ENCODE measurements around the gene CHMP5. TPM values are rescaled to one million over a fixed set of nuclear protein-coding genes. Genes with fewer than 3 reads are reported as not detected.

The CHMP5 gene
- total RNA-seq, 1 experiment from 2014 or later: 61.8 TPM

GRCh38 chr9:33310748-33311147, 45.9 kb downstream of the CHMP5 start:
- DNase-seq (ENCODE audit: low read depth, low spot score) (no peak), ATAC-seq (no peak)
- BruUV-seq (replicated peaks): no TSS peak
- H3K36me3 ChIP-seq (ENCODE audit: control insufficient read depth in 1 of 2, insufficient read depth in 2 of 2, low read length in 2 of 2): peaks cover 66 to 72% of the 10 kb centered on the region in 2 experiments
- ChIA-PET RAD21 (ENCODE audit: low non-redundant PET in 1 of 2, low total read pairs in 2 of 2, uncharacterized antibody in 2 of 2, unreplicated experiment in 2 of 2) (no interaction called here), CTCF (no interaction called here), POLR2A (no interaction called here)
- H3K9me3 ChIP-seq (ENCODE audit: control insufficient read depth in 1 of 2, insufficient read depth in 1 of 2, low read depth in 1 of 2, low read length in 2 of 2): no peaks in the 10 kb centered on the region
- H3K9me2 ChIP-seq (ENCODE audit: insufficient read depth): no peaks in the 10 kb centered on the region
- H3K4me3 ChIP-seq (replicated peaks in 1 of 2; ENCODE audit: low read depth in 1 of 2, low read length in 2 of 2): no peak overlapping the region
- no peak overlapping the region for H3K9ac ChIP-seq (ENCODE audit: low read length)
- H3K4me2 ChIP-seq (ENCODE audit: low read length): no peak overlapping the region
- H3K27ac ChIP-seq (ENCODE audit: low read depth, low read length): no peak overlapping the region
- H2AFZ ChIP-seq (ENCODE audit: low read depth, low read length, poor library complexity, severe bottlenecking): no peak overlapping the region
- intact Hi-C loops (cut with micrococcal nuclease): loop anchor here (5.0 kb wide), 1 partner anchor 37 kb away; no protein-coding TSS in a partner anchor
- H3K79me2 ChIP-seq (ENCODE audit: insufficient read depth, low read length): peaks cover 23% of the 10 kb centered on the region; the same call in 1 of the 2 replicates
- H3K27me3 ChIP-seq (ENCODE audit: insufficient read depth, low read length): no peaks in the 10 kb centered on the region
- TF ChIP-seq CTCF (IDR thresholded peaks at IDR 0.05 in 2 of 3, conservative IDR thresholded peaks at IDR 0.05 in 1 of 3; ENCODE audit: borderline replicate concordance in 1 of 3, insufficient read depth in 1 of 3, low read depth in 2 of 3, low read length in 2 of 3) (no peak), MAX (IDR thresholded peaks at IDR 0.05) (no peak), ZNF274 (IDR thresholded peaks at IDR 0.05; ENCODE audit: low read depth, low read length) (no peak), CEBPB (IDR thresholded peaks at IDR 0.05; ENCODE audit: low read depth) (no peak), FOSL1 (IDR thresholded peaks at IDR 0.05; ENCODE audit: low read depth) (no peak), SRF (IDR thresholded peaks at IDR 0.05; ENCODE audit: low read depth) (no peak), ATF3 (IDR thresholded peaks at IDR 0.05) (no peak), REST (IDR thresholded peaks at IDR 0.05; ENCODE audit: low read depth) (no peak), YY1 (IDR thresholded peaks at IDR 0.05; ENCODE audit: extremely low read depth, insufficient replicate concordance, low read depth, low read length) (no peak), EZH2 (IDR thresholded peaks at IDR 0.05) (no peak), EZH2phosphoT487 (IDR thresholded peaks at IDR 0.05; ENCODE audit: borderline replicate concordance) (no peak), ELF1 (IDR thresholded peaks at IDR 0.05; ENCODE audit: borderline replicate concordance, low read depth) (no peak), POLR2AphosphoS5 (IDR thresholded peaks at IDR 0.05; ENCODE audit: low read depth, low read length) (no peak), JUND (IDR thresholded peaks at IDR 0.05) (no peak), SP1 (IDR thresholded peaks at IDR 0.05; ENCODE audit: low read depth) (no peak), SIN3A (IDR thresholded peaks at IDR 0.05; ENCODE audit: low read depth) (no peak), ZBTB33 (IDR thresholded peaks at IDR 0.05; ENCODE audit: extremely low read depth, insufficient replicate concordance, low read length) (no peak)
- no peaks in the 10 kb centered on the region for H4K20me1 ChIP-seq (ENCODE audit: insufficient read depth)
- no peaks in the 10 kb centered on the region for H3K4me1 ChIP-seq (ENCODE audit: control insufficient read depth in 1 of 2, insufficient read depth in 2 of 2, low read length in 2 of 2)

All from HCT116 (cell line).